ENCODE measurements around the gene RPS6KA3. TPM values are rescaled to one million over a fixed set of nuclear protein-coding genes. Genes with fewer than 3 reads are reported as not detected.

RPS6KA3 gene
- total and polyA plus RNA-seq, 8 donors = 5.2 to 88.1 (median 39.8) TPM

- Histone ChIP-seq H3K9me3 (no peaks in the 10 kb centered on the region), H3K27me3 (no peaks in the 10 kb centered on the region), H3K4me3 (peak overlapping the region; percentile 73 to 96 (median 80)), H3K36me3 (peaks cover 4 to 31% (median 28%) of the 10 kb centered on the region in 4 donors), H3K27ac (peak overlapping the region in 4 of 5 donors; percentile 88 to 97 (median 92)), H3K4me1 (peaks cover 5 to 50% (median 36%) of the 10 kb centered on the region in 4 donors)
- WGBS, 5 donors = 0 to 29% (median 5%) methylated on average over 3 of the region's 3 CpGs
- TF ChIP-seq EP300 (IDR thresholded peaks at IDR 0.05) (no peak), POLR2A (IDR thresholded peaks at IDR 0.05) (no peak), CTCF (IDR thresholded peaks at IDR 0.05) (no peak), POLR2AphosphoS5 (IDR thresholded peaks at IDR 0.05) (no peak)
- peak in 1 of 2 donors; percentile 30 for DNase-seq
- intact Hi-C loops (cut with DNase I; ENCODE audit: low total_unique reads) = no loop called here
Measured at GRCh38 chrX:20140420-20140819, 126.3 kb downstream of the RPS6KA3 start.

GRCh38 chrX:20139966-20140365 lies 126.7 kb downstream of the RPS6KA3 start:
- WGBS, 5 donors = 32 to 66% (median 52%) methylated on average over 2 of the region's 2 CpGs
- Histone ChIP-seq H3K27ac (peak overlapping the region in 2 of 5 donors; percentile 24 to 91), H3K36me3 (peaks cover 4 to 35% (median 33%) of the 10 kb centered on the region in 4 donors), H3K27me3 (no peaks in the 10 kb centered on the region), H3K9me3 (no peaks in the 10 kb centered on the region), H3K4me3 (peak overlapping the region; percentile 73 to 96 (median 80)), H3K4me1 (peaks cover 5 to 50% (median 36%) of the 10 kb centered on the region in 4 donors)
- intact Hi-C loops (cut with DNase I; ENCODE audit: low total_unique reads) = no loop called here
- peak in 1 of 2 donors; percentile 7 for DNase-seq
- TF ChIP-seq POLR2A (IDR thresholded peaks at IDR 0.05) = no peak
- TF ChIP-seq POLR2AphosphoS5 (IDR thresholded peaks at IDR 0.05) = no peak
- no peak for TF ChIP-seq EP300 (IDR thresholded peaks at IDR 0.05)
- TF ChIP-seq CTCF (IDR thresholded peaks at IDR 0.05) = no peak

GRCh38 chrX:20135944-20136343 lies 130.8 kb downstream of the RPS6KA3 start:
- Histone ChIP-seq H3K9me3 (no peaks in the 10 kb centered on the region), H3K27ac (no peak overlapping the region), H3K4me1 (peaks cover 5 to 43% (median 28%) of the 10 kb centered on the region in 4 donors), H3K4me3 (no peak overlapping the region), H3K27me3 (no peaks in the 10 kb centered on the region), H3K36me3 (peaks cover 4 to 75% (median 71%) of the 10 kb centered on the region in 4 donors)
- TF ChIP-seq CTCF (IDR thresholded peaks at IDR 0.05) = no peak
- no peak for TF ChIP-seq EP300 (IDR thresholded peaks at IDR 0.05)
- TF ChIP-seq POLR2A (IDR thresholded peaks at IDR 0.05) = no peak
- TF ChIP-seq POLR2AphosphoS5 (IDR thresholded peaks at IDR 0.05) = no peak
- 56 to 81% (median 73%) methylated on average over 5 of the region's 5 CpGs for WGBS, 5 donors
- intact Hi-C loops (cut with DNase I; ENCODE audit: low total_unique reads) = no loop called here
- DNase-seq = no peak

GRCh38 chrX:20132666-20133065 lies 134.0 kb downstream of the RPS6KA3 start:
- TF ChIP-seq EP300 (IDR thresholded peaks at IDR 0.05) (no peak), CTCF (IDR thresholded peaks at IDR 0.05) (no peak), POLR2A (IDR thresholded peaks at IDR 0.05) (no peak), POLR2AphosphoS5 (IDR thresholded peaks at IDR 0.05) (no peak)
- no peak overlapping the region for H3K4me3 ChIP-seq
- WGBS, 5 donors = 69 to 86% (median 77%) methylated on average over 1 of the region's 1 CpG
- no peaks in the 10 kb centered on the region for H3K9me3 ChIP-seq
- peaks cover 0 to 28% (median 12%) of the 10 kb centered on the region in 4 donors for H3K4me1 ChIP-seq
- intact Hi-C loops (cut with DNase I; ENCODE audit: low total_unique reads) = no loop called here
- H3K36me3 ChIP-seq = peaks cover 0 to 95% (median 79%) of the 10 kb centered on the region in 4 donors
- H3K27me3 ChIP-seq = no peaks in the 10 kb centered on the region
- no peak for DNase-seq
- H3K27ac ChIP-seq = no peak overlapping the region
